Natural killer cell (primary cell): ENCODE results near the gene LPIN3. TPM values are rescaled to one million over a fixed set of nuclear protein-coding genes. Genes with fewer than 3 reads are reported as not detected.

ENCODE experiments used
- ATAC-seq, 3 donors: fragments of 150-1000 bp in 2 of 3; fragments of 200-7000 bp in 1 of 3; cut with Tn5 transposase; 1 replicate in 1 of 3; 2 replicates in 2 of 3; pipeline ENCODE4 v1.10.0; 2021; ENCODE audit warnings: mild to moderate bottlenecking in 2 of 3, moderate library complexity in 2 of 3
- DNase-seq, 2 donors: peaks; one replicate each; pipeline versions ENCODE4 v3.0.0 to v3.0.0-alpha.2; 2013 to 2021; ENCODE audit warnings: mixed read lengths in 1 of 2
- H3K27ac ChIP-seq: one replicate; pipeline ENCODE4 v1.5.1; 2013; ENCODE audit warnings: mild to moderate bottlenecking, low read length
- H3K27me3 ChIP-seq: one replicate; pipeline ENCODE4 v1.6.1; 2013; ENCODE audit warnings: low read length; ENCODE audit not compliant: control insufficient read depth, insufficient read depth
- H3K36me3 ChIP-seq: one replicate; pipeline ENCODE4 v1.6.1; 2013; ENCODE audit warnings: low read length; ENCODE audit not compliant: control insufficient read depth, insufficient read depth
- H3K4me1 ChIP-seq: one replicate; pipeline ENCODE4 v1.6.1; 2013; ENCODE audit warnings: low read length; ENCODE audit not compliant: control insufficient read depth, insufficient read depth
- H3K4me3 ChIP-seq: one replicate; pipeline ENCODE4 v1.5.1; 2013; ENCODE audit warnings: low read length
- H3K9me3 ChIP-seq: one replicate; pipeline ENCODE4 v1.6.1; 2013; ENCODE audit warnings: low read length; ENCODE audit not compliant: control insufficient read depth, insufficient read depth
- H3K27ac Mint-ChIP-seq, 2 donors: one replicate each; pipeline ENCODE4 v1.8.0; 2022; ENCODE audit warnings: mild to moderate bottlenecking in 2 of 2, mixed read lengths in 2 of 2, moderate library complexity in 1 of 2
- H3K27me3 Mint-ChIP-seq, 2 donors: one replicate each; pipeline ENCODE4 v1.8.0; 2022; ENCODE audit warnings: low read depth in 2 of 2, mixed read lengths in 2 of 2
- H3K36me3 Mint-ChIP-seq: one replicate; pipeline ENCODE4 v1.8.0; 2022; ENCODE audit warnings: mixed read lengths
- H3K4me1 Mint-ChIP-seq, 2 donors: one replicate each; pipeline ENCODE4 v1.8.0; 2022; ENCODE audit warnings: mixed read lengths in 2 of 2
- H3K4me3 Mint-ChIP-seq: one replicate; pipeline ENCODE4 v1.8.0; 2022; ENCODE audit warnings: mild to moderate bottlenecking, moderate library complexity, mixed read lengths
- H3K9me3 Mint-ChIP-seq, 2 donors: one replicate each; pipeline ENCODE4 v1.8.0; 2022; ENCODE audit warnings: mixed read lengths in 2 of 2
- WGBS: methylation state at CpG from one replicate; pipeline ENCODE4 v1.1.7; 2013; ENCODE audit warnings: missing lambda C conversion rate; ENCODE audit not compliant: insufficient coverage; 5-methylcytosine and 5-hydroxymethylcytosine counted together
- intact Hi-C: fragments of 100-400 bp; cut with micrococcal nuclease; formaldehyde crosslinking; loops from one replicate; pipeline ENCODE4 v1.14.2; 2022
- total RNA-seq, 4 donors: library from RNA; stranded (reverse); fragments of 120-200 nt in 1 of 4; gene quantifications; one replicate each; pipeline versions ENCODE4 v1.2.3 to v1.2.4, GENCODE V29; 2013 to 2022
- TF ChIP-seq, protein P1 (sequence below): fragments of 200-600 bp; IDR thresholded peaks from one replicate; pipeline ENCODE4 v1.8.0; 2022; ENCODE audit warnings: antibody characterized with exemption

LPIN3 gene
- total RNA-seq, 3 donors from 2014 or later (not counting 1 experiment from before 2014, with no cell fraction given): 0.07 to 0.28 TPM; not detected in 1

GRCh38 chr20:41371371-41371770, 30.8 kb downstream of the LPIN3 start:
- DNase-seq: no peak
- WGBS: 80% methylated on average over 4 of the region's 4 CpGs
- H3K9me3 Mint-ChIP-seq: no peaks in the 10 kb centered on the region
- Histone ChIP-seq H3K27me3 (peaks cover 5% of the 10 kb centered on the region), H3K4me3 (no peak overlapping the region), H3K36me3 (no peaks in the 10 kb centered on the region), H3K27ac (no peak overlapping the region), H3K4me1 (no peaks in the 10 kb centered on the region), H3K9me3 (peaks cover 6% of the 10 kb centered on the region)
- no peak overlapping the region for H3K4me3 Mint-ChIP-seq
- H3K27ac Mint-ChIP-seq: no peak overlapping the region
- no peaks in the 10 kb centered on the region for H3K36me3 Mint-ChIP-seq
- intact Hi-C loops: no loop called here
- peaks cover 32 to 41% of the 10 kb centered on the region in 2 donors for H3K27me3 Mint-ChIP-seq
- TF ChIP-seq, protein P1, sequence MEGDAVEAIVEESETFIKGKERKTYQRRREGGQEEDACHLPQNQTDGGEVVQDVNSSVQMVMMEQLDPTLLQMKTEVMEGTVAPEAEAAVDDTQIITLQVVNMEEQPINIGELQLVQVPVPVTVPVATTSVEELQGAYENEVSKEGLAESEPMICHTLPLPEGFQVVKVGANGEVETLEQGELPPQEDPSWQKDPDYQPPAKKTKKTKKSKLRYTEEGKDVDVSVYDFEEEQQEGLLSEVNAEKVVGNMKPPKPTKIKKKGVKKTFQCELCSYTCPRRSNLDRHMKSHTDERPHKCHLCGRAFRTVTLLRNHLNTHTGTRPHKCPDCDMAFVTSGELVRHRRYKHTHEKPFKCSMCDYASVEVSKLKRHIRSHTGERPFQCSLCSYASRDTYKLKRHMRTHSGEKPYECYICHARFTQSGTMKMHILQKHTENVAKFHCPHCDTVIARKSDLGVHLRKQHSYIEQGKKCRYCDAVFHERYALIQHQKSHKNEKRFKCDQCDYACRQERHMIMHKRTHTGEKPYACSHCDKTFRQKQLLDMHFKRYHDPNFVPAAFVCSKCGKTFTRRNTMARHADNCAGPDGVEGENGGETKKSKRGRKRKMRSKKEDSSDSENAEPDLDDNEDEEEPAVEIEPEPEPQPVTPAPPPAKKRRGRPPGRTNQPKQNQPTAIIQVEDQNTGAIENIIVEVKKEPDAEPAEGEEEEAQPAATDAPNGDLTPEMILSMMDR: no peak
- ATAC-seq: no peak
- H3K4me1 Mint-ChIP-seq: no peaks in the 10 kb centered on the region

GRCh38 chr20:41373251-41373783, 32.7 kb downstream of the LPIN3 start:
- no peak for ATAC-seq
- H3K27ac Mint-ChIP-seq: no peak overlapping the region
- no peaks in the 10 kb centered on the region for H3K9me3 Mint-ChIP-seq
- intact Hi-C loops: no loop called here
- H3K4me1 ChIP-seq: no peaks in the 10 kb centered on the region
- H3K36me3 ChIP-seq: no peaks in the 10 kb centered on the region
- TF ChIP-seq, protein P1: no peak
- H3K4me3 Mint-ChIP-seq: no peak overlapping the region
- H3K4me3 ChIP-seq: no peak overlapping the region
- 81% methylated on average over 11 of the region's 11 CpGs for WGBS
- H3K9me3 ChIP-seq: peaks cover 6% of the 10 kb centered on the region
- no peaks in the 10 kb centered on the region for H3K27me3 ChIP-seq
- no peaks in the 10 kb centered on the region for H3K4me1 Mint-ChIP-seq
- DNase-seq: no peak
- peaks cover 37% of the 10 kb centered on the region in 2 donors for H3K27me3 Mint-ChIP-seq
- H3K27ac ChIP-seq: no peak overlapping the region
- no peaks in the 10 kb centered on the region for H3K36me3 Mint-ChIP-seq

GRCh38 chr20:41373931-41374920, 33.6 kb downstream of the LPIN3 start:
- Histone ChIP-seq H3K27me3 (no peaks in the 10 kb centered on the region), H3K27ac (no peak overlapping the region), H3K36me3 (no peaks in the 10 kb centered on the region), H3K9me3 (peaks cover 6% of the 10 kb centered on the region), H3K4me3 (no peak overlapping the region), H3K4me1 (no peaks in the 10 kb centered on the region)
- H3K4me1 Mint-ChIP-seq: no peaks in the 10 kb centered on the region
- no peak overlapping the region for H3K4me3 Mint-ChIP-seq
- intact Hi-C loops: no loop called here
- H3K9me3 Mint-ChIP-seq: no peaks in the 10 kb centered on the region
- ATAC-seq (no peak), DNase-seq (no peak)
- WGBS: 88% methylated on average over 8 of the region's 9 CpGs
- TF ChIP-seq, protein P1: no peak
- H3K27me3 Mint-ChIP-seq: peaks cover 34 to 43% of the 10 kb centered on the region in 2 donors
- H3K36me3 Mint-ChIP-seq: no peaks in the 10 kb centered on the region
- H3K27ac Mint-ChIP-seq: no peak overlapping the region
